Eye (tissue), 1 donor: Measurements from ENCODE around the gene ADAD2.

Experiments
- DNase-seq: peaks from one replicate; pipeline ENCODE4 v3.0.0-alpha.2; 2015

The ADAD2 gene

GRCh38 chr16:84177741-84178073 lies 13.2 kb upstream of the ADAD2 start:
- DNase-seq: no peak

- DNase-seq: no peak
These were observed 12.7 kb upstream of the ADAD2 start for GRCh38 chr16:84178146-84178765.

- DNase-seq: no peak
These were observed 11.9 kb upstream of the ADAD2 start for GRCh38 chr16:84178892-84179611.

- no peak for DNase-seq
These were observed 11.2 kb upstream of the ADAD2 start for GRCh38 chr16:84179612-84180320.

- DNase-seq: no peak
These were observed 10.3 kb upstream of the ADAD2 start for GRCh38 chr16:84180519-84181140.

GRCh38 chr16:84181144-84181915 lies 9.6 kb upstream of the ADAD2 start:
- DNase-seq: no peak

- no peak for DNase-seq
These were observed 8.9 kb upstream of the ADAD2 start for GRCh38 chr16:84182104-84182503.

- no peak for DNase-seq
These were observed 8.0 kb upstream of the ADAD2 start for GRCh38 chr16:84182680-84183571.

- no peak for DNase-seq
These were observed 7.4 kb upstream of the ADAD2 start for GRCh38 chr16:84183572-84183875.

GRCh38 chr16:84183911-84184591 lies 6.9 kb upstream of the ADAD2 start:
- DNase-seq: no peak

GRCh38 chr16:84184775-84185174 lies 6.2 kb upstream of the ADAD2 start:
- no peak for DNase-seq

GRCh38 chr16:84186685-84187437 lies 4.1 kb upstream of the ADAD2 start, which contains the start of gene TAF1C:
Gene TAF1C (minus strand): TSS chr16:84187057. CDS start chr16:84184988, 2,069 bp downstream.
- DNase-seq: peak; percentile 98

GRCh38 chr16:84191466-84191865 lies 509 bp downstream of the ADAD2 start:
- no peak for DNase-seq

GRCh38 chr16:84193480-84193879 lies 2.5 kb downstream of the ADAD2 start:
- no peak for DNase-seq

- DNase-seq: no peak
These were observed 3.1 kb downstream of the ADAD2 start for GRCh38 chr16:84194018-84194417.

- peak; percentile 75 for DNase-seq
These were observed 3.7 kb downstream of the ADAD2 start for GRCh38 chr16:84194470-84195200.

- DNase-seq: no peak
These were observed 4.5 kb downstream of the ADAD2 start for GRCh38 chr16:84195201-84196093.

- no peak for DNase-seq
These were observed 5.1 kb downstream of the ADAD2 start for GRCh38 chr16:84196101-84196500.
